GF-D8 (cell line): Measurements from ENCODE around the gene RGS3.
A peak's percentile ranks its signal among the peaks of the same experiment; 100 is the strongest.

Experiments
- DNase-seq: peaks from one replicate; lab custom pipeline; 2025; lab: John Stamatoyannopoulos, UW

RGS3 gene

DNA sequence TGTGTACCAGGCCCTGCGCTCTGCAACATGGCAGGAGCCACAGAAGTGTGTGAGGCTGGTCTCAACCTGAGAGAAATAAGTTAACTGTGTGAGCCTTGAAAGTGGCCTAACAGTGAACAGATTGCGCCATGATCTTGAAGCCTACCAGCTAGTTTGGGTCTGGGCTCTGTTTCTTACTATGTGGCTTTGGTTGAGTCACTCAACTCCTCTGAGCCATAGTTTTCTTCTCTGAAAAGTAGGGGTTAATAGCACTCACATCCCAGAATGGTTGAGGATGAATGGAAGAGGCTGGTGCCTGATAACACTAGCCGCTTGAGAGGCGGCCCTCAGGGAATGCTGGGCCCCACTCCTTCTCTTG, 121.5 kb downstream of the RGS3 start:
- no peak for DNase-seq

DNA sequence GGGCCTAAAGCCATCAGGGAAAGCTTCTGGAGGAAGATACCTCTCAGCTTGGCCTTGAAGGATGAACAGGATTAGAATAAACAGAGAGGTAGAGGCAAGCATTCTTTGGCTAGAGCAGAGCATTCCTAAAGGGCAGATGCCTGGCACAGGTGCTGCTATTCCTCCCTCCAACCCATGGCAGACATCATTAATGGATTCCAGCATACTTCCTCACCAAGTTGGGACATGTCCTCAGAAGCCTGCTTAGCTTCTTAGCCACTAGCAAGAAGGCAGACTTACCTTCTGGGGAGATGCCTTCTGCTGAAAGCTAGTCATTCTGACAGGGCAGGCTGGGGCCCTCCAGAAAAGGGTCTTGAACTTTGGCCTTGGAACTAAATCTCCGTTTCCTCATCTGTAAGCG, 122.0 kb downstream of the RGS3 start:
- no peak for DNase-seq

DNA sequence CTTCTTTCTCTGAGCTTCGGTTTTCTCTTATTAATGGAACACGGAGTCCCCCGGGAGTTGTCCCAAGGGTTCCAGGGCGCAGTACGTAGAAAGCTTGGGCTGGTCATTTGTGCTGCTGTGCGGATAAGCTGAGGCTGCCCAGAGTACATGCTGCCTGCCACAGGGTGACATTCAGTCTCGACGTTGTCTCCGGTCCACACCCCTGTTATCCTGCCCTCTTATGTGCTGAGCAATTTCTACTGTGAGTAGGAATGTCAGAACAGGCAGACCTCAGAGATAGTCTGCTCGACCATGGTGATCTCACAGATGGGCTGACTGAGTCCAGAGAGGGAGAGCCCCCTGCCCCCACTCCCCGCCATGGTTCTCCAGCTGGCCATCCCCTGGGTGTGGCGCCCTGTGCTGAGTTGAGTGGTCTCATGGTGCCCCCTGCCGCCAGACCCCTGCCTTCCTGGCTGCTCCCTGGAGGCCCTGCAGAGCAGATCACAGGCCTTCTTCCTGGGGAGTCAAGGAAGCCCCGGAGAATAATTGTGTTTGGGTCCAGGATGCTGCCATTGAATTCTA, 124.0 kb downstream of the RGS3 start:
- DNase-seq: no peak

DNA sequence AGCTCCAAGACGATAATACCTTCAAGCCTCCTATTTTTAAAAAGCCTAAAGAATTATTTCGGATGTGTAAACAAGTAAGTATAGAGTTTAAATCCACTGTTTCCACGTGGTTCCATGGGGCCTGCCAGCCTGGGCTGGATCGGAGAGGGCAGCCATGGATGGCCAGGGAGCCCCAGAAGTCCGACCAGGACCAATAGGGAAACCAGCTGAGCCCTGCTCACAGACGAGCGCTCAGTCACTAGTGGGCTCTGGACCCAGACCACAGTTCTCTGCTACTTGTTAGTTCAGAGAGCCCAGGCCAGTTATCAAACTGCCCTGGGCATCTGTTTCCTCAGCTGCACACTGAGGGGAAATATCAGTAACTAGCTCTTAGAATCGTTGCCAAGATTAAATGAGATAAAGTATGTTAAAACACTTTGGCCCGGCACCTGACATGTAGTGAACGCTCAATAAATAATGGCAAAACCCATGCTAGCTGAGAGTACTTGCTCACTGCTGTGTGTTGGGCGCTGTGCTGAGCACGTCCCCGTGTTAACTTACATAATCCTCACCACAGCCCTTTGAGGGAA, 124.8 kb downstream of the RGS3 start:
- peak; percentile 12 for DNase-seq

DNA sequence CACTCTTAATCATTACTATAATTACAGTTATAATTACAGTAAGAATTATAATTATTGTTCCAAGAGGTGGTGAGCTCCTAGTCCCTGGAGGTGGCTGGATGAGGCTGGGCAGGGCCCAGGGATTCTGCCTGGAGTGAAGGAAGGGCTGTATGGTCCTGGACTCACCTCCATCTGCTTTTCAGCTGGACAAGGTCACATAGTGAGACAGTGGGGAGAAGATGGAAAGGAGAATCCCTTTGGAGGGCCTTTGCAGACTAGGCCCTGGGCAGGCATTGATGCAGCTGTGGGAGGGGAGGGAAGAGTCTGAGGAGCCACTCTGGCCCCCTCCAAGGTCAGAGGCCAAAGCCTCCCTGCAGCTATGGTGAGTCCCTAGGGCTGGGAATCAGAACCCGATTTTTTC, 125.4 kb downstream of the RGS3 start:
- DNase-seq: no peak

DNA sequence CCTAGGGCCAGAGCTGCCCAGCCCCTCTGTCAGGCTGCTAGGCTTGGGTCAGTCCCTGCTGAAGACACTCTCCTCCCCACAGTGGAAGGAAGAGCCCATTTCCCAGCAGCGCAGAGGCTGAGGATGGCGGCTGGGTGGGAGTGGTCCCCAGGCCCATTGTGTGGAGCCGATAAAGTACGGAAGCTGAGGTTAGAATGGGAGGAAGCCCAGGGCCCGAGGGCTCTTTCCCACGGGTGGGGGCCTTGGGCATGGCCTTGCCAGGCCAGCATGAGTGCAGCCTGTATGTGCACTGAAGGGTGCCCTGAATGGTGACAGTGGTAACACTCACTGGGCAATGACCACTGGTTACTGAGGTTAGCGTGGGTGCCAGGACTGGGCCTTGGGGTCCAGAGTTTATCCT, 125.9 kb downstream of the RGS3 start:
- no peak for DNase-seq

DNA sequence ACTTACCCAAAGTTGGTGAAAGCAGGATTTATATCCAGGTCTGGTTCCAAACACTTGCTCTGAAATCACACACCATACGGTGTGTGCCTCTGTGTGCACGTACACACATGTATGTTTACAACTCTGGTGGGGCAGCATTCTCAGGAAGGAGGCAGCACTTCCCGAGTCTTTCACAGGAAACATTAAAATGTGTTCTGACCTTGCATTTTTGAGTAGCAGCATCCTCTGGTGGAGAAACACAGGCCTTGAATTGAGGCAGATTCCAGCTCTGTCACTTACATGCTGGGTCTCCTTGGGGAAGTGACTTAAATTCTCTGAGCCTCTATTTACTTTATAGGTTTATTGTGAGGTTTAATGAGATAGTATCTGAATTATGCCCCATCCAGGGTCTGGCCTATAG, 126.4 kb downstream of the RGS3 start:
- DNase-seq: peak; percentile 38

DNA sequence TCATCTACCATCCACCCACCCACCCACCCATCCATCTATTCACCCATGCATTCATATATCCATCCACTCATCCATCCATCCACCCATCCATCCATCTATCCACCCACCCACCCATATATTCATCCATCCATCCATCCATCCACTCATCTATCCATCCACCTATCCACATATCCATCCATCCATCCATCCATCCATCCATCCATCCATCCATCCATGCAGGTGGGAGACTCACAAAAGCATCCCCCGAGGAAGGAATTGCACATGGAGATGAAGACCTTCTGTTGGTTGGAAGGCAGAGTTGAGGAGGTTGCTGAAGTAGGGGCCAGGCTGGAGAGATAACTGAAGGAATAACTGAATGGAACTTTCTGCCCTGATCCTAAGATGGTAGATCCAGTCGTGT, 126.9 kb downstream of the RGS3 start:
- DNase-seq: no peak

DNA sequence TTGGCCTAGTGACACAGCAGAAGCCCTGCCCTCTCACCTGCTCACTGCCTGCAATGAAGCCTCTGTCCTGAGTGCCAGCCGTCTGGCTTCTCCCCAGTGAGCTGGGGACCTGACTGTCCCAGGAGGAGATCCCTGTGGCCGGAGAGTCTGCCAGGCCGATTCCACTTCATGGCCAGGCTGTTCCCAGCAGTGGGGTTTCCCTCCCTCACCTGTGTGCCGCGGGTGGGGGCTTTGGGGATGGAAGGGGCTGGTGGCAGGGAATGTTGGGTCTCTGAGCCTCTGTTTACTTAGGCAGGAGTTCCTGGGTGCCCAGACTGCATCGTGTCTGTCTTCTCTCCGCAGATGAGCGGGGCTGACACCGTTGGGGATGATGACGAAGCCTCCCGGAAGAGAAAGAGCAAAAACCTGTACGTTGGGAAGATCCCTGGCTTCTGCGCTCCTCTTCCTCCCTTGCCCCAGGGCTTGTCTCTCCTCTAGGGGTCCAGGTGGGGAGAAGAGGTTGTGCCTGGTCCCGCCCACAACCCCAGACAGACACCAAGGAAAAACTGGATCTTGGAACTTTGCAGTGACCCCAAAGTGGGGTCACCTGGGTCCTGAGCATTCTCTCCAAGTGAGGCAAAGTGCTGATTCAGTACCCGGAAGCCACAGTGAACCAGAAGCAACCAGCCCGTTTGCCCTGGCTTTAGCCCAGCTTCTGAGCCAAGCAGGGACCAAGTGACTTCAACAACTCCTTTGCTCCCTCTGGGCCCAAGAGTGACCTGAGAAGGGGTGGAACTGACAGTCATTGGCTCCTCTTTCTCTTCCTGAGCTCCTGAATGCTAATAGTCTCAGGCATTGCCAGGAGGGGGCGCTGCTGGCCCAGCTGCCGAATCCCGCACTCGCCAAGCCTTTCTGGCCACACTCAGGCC, 127.7 kb downstream of the RGS3 start:
- DNase-seq: peak; percentile 37

DNA sequence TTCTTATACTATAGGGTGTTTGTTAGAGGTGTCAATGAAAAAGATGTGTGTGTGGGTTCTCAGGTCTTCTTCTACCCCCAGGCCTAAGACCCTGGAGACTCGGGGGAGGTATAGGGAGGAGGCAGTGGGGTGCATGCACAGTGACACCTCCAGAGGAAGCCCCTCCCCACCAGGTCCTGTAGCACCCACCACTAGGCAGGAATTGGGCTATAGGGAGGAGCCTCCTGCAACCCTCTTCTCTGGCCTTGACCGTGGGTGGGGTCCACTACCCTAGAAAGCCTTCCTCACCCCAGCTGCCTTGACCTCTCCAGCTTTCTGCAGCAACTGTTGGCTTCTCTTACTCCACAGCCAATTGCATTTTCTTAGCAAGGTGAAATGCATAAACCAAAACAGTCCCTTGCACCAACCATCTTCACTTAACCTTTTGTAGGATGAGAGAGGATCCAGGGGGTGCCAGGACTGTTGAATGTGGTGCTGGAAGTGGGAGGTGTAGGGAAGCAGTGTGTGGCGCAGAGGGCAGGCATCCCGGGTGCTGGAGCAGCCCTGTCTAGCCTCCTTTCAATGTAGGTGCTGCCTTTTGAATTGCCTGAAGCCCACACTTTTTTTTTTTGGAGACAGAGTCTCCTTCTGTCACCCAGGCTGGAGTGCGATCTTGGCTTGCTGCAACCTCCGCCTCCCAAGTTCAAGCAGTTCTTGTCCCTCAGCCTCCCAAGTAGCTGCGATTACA, 128.5 kb downstream of the RGS3 start:
- no peak for DNase-seq

DNA sequence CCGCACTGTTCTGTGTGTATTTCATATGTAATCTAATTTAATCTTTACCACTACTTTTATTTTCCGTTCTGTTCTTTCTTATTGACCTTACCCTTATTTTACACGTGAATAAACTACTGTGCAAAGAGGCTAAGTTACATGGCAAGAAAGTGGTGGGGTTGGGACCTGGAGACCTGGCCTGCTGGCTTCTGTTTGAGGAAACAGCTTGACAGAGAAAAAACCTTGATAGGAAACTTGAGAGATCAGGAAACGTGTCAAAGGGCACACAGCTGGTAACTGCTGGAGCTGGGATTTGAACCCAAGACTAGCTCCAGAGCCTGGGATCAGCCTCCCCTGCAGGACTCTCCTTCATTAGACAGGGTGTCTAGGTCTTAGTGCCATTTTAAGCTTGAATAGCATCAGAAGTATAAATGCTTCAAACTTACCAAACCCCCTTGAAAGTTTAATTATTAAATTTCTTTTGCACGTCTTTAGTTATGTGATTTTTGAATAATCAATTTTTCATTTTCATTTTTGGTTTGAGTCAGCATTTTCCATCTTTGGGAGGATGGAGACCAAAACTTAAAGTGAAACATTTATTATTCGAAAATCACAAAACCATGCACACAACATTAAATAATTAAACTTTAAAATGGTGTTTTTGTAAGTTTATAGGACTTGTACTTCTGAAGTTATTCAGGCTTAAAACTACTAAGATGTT, 129.5 kb downstream of the RGS3 start:
- no peak for DNase-seq

DNA sequence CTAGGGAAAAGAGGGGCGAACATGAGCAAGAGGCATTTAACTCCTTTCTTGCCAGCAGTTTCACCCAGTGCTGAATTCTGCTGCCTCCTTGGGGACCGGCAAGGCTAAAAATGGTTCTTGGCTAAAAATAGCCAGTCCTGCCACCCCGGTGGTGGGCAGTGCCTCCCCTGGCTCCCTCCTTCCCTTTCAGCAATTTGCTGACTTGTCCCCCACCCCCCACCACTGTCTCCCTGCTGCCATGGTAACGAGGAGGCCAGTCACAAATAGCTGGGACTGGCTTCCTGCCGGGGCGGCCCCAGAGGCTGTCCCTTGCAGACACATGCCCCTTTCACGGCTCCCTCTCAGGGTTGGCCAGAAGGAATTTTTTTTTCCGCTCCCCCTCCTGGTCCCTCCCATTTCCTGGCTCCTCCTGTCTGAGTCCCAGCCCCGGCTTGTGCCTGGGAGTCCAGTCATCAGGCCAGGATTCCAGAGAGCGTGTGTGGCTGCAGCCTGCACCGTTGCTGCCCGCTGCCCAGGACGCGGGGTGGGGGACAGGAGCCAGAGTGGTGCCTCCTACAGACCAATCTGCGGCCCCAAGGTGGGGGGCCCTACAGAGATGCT, 130.3 kb downstream of the RGS3 start:
- no peak for DNase-seq

DNA sequence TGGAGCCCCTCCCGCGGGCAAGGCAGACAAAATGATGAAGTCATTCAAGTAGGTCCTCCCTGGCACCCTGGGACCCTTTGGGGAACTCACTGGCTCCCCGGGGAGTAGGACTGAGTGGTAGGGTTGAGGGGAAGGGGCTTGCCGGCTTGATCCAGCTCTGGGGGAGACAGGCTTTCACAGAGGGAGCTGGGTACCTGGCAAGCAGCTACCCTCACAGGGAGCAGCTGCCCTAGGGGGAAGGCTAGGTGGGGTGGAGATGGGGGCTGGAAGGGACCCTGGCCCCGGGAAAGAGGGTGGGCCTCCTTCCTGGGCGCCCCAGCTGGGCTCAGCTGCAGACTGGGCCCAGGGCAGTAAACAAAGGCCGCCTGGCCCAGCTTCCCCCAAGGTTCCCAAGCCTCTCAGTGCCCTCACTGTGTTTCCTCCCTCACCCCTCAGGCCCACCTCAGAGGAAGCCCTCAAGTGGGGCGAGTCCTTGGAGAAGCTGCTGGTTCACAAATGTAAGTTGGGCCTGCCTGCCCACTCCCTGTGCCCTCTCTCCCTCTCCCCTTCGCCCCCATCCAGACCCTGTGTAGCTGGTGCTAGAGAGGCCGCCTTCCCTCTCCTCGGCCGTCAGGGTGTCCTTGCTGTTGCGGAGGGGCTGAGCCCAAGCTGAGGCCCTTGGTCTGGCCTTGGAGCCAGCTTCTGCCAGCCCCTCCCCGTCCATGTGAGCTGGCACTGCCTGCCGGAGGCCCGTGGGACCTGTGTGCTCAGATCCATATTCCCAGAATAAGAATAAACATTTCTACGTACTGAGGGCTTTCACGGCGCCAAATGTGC, 131.2 kb downstream of the RGS3 start:
- no peak for DNase-seq

DNA sequence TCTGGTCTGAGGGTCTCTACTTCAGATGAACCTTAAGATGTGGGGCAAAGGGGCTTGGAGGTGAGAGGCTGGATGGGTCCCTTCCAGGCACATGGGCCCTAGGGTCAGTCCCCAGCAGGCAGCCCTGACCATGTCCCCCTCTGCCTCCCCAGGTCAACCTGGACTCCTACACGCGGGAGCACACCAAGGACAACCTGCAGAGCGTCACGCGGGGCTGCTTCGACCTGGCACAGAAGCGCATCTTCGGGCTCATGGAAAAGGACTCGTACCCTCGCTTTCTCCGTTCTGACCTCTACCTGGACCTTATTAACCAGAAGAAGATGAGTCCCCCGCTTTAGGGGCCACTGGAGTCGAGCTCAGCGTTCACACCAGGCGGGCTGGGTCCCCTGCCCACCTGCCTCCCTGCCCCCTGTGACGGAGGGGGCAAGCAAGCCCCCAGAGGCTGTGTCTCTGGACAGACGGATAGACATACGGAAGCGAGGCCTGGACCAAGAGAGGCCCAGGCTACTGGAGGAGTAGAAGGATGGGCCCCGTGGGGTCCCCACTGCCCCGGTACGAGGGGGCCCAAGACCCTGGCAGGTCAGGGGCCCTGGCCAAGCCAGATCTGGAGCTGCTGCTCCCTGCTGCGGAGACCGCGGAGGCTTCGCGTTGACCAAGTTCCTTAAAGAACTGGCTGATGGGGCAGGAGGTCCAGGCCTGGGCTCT, 133.2 kb downstream of the RGS3 start:
- no peak for DNase-seq

DNA sequence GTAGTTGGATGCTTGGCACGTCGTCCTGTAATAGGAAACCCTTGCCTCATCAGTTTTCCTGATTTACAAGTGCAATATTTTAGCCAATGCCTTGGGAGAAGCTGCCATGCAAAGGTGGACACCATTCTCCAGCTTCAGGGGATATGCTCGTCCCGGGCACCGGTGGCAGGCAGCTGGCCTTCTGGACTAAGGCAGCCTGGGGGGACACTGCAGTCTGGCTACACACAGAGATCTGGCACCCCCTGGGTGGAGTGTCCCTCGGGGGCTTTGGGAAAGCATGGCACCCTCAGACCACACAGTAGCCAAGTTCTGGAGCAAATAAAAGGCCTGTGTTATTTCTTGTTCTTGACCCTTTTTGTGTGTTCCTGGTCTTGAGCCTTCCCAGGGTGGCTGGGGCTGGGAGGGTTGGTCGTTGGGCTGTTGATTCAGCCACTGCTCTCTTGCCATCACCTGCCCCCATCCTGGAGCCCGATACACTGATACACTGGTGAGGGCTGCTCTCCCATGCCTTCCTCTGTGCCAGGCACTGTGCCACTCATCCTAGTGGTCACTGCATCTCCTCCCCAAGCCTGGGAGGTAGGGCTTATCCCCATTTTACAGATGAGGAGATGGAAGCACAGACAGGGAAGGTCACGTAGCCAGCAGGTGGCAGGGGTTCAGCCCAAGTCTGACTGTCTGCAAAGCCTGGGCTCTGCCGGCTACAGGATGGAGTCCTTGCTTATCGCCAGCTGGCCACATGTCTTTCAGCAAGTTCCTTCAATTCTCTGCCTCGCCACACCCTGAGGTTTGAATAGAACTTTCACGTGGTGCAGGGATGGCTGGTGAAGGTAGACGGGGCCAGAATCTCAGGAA, 134.1 kb downstream of the RGS3 start:
- DNase-seq: no peak

DNA sequence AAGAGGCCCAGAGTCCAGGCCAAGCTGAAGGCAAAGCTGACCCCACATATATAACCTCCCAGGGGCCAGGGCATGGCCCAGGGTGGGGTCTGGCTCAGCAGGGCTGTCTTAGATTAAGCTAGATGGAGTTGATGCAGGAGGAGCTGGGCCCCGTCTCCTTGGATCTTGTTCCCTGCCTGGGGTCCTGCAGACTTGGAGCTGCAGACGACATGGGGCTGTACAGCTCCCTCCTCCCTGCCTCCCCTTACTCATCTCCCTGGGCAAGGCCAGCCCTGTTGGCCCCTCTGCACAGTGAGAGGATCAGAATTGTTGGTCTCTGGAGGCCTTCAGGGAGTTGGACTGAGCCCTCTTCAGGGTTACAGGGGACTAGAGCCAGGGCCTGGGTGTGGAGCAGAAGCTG, 134.9 kb downstream of the RGS3 start:
- DNase-seq: no peak

DNA sequence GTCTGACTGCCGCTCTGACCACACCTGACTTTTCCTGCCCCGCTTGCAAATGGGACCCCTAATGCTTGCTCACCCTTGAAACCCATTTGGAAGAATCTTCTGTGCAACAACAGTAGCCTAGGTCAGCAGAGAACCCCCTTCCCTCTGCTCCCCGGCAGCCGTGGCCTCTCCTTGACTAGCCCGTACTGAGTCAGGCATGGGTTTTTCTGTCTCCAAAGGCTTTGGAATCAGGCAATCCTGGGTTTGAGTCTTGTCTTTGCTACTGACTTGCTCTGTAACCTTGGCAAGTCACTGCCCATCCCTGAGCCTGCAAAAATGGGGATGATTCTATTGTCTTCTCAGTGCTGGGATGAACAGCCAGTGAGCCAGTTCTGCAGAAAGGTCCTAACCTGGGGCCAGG, 135.4 kb downstream of the RGS3 start:
- DNase-seq: no peak

DNA sequence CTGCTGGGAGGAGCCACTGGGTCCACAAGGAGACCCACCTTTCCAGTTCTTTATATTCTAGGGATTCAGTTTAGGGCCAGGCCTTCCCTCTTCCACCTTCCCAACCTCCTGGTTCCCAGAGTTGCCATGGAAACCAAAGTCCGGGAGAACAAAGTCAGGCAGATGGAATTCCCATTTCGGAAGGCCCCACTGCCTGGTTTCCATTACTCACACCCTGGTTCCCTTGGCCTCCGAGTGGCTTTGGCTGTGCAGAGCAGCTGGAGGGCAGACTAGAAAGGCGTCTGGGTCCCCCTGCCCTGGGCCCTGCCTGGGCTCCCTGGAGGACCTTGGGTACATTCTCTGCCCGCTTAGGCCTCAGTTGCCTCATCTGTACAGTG, 136.1 kb downstream of the RGS3 start:
- no peak for DNase-seq

DNA sequence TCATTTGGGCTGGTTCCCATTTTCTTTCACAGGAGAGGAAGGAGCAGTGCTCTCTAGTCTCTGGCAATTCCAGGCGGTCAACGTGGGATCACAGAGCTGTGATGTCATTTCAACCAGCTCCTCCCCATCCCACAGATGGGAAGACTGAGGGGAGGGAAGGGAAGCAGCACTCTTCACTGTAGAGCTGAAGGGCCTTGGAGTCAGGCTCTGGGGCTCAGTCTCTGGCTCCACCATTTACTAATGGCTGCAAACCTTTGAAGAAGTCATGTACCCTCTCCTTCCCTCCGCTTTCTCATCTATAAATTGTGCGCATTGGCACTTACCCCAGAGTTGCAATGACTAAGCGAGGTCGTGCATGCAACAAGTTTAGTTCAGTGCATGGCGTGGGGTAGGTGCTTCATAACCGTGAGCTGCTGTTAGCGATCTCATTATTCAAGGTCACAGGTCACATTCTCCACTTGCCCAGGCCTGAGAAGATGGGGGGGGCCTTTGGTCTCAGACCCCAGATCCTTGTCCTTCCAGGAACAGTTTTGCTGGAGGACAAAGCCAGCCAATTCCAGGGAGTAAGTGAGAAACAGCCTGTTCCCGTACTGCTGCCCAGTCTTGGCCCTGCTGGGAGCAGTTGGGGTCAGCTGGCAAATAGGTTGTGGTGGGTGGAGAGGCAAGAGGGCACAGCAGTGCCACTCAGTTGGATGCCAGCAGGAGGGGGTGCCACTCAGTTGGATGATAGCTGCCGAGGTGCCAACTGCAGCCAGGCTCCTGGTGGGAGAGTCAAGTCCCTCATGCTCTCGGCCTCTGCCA, 136.7 kb downstream of the RGS3 start:
- no peak for DNase-seq
